ENCODE results near the gene PTPRA. TPM values are rescaled to one million over a fixed set of nuclear protein-coding genes. Genes with fewer than 3 reads are reported as not detected.

PTPRA gene
- total RNA-seq, 6 experiments from 2014 or later: 15.7 to 22.1 (median 18.6) TPM

DNA sequence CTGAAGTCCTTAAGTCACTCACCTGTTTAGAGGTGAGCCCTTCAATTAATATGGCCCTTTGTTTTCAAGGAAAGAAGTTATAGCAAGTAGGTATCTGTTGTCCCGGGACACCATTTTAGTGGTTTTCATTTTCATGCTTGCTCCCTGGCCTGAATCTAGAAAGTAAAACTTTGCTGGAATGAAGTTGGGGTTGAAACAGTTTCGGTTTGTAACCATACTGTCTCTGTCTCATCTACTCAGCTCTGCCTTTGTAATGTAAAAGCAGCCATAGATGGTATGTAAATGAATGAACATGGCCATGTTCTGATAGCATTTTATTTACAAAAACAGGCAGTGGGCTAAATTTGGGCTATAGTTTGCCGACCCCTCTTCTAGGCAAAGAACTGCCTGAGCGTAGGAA, 105.2 kb downstream of the PTPRA start:
- intact Hi-C loops (cut with DNase I): no loop called here
- H3K27me3 ChIP-seq: no peaks in the 10 kb centered on the region
- DNase-seq (no peak), ATAC-seq (no peak)
- 90% methylated on average over 2 of the region's 4 CpGs for WGBS (ENCODE audit: insufficient coverage, low coverage, low lambda C conversion rate, missing lambda C conversion rate)
- H3K27ac ChIP-seq: no peak overlapping the region
- no peaks in the 10 kb centered on the region for H3K36me3 ChIP-seq
- no peak overlapping the region for H3K4me3 ChIP-seq
- TF ChIP-seq, protein P1, sequence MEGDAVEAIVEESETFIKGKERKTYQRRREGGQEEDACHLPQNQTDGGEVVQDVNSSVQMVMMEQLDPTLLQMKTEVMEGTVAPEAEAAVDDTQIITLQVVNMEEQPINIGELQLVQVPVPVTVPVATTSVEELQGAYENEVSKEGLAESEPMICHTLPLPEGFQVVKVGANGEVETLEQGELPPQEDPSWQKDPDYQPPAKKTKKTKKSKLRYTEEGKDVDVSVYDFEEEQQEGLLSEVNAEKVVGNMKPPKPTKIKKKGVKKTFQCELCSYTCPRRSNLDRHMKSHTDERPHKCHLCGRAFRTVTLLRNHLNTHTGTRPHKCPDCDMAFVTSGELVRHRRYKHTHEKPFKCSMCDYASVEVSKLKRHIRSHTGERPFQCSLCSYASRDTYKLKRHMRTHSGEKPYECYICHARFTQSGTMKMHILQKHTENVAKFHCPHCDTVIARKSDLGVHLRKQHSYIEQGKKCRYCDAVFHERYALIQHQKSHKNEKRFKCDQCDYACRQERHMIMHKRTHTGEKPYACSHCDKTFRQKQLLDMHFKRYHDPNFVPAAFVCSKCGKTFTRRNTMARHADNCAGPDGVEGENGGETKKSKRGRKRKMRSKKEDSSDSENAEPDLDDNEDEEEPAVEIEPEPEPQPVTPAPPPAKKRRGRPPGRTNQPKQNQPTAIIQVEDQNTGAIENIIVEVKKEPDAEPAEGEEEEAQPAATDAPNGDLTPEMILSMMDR (IDR thresholded peaks at IDR 0.05): no peak
- no peak for TF ChIP-seq POLR2A (IDR thresholded peaks at IDR 0.05)
- H3K9me3 ChIP-seq: no peaks in the 10 kb centered on the region
- no peaks in the 10 kb centered on the region for H3K4me1 ChIP-seq

DNA sequence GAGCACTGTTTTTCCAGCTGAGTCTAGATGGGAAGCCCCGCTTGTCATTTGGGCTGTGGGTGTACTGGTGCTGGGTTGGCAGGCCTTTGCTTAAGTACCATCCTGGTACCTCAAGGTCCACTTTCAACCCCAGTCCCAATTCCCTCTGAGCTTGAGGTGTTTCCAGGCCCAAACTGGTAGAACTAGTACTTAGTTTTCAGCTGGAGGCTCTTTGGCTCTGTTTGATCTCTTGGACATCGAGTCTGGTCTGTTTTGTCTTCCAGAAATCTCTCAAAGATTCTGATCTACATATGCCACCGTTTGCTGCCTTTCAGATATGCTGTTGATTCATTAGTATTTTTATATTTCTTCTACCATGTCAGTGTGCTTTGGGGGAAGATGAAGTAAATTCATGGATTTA, 108.4 kb downstream of the PTPRA start:
- Histone ChIP-seq H3K4me3 (no peak overlapping the region), H3K36me3 (peaks cover 0 to 6% (median 2%) of the 10 kb centered on the region in 4 donors), H3K4me1 (no peaks in the 10 kb centered on the region), H3K27ac (no peak overlapping the region), H3K9me3 (no peaks in the 10 kb centered on the region), H3K27me3 (no peaks in the 10 kb centered on the region)
- TF ChIP-seq, protein P1 (IDR thresholded peaks at IDR 0.05): no peak
- no peak for TF ChIP-seq POLR2A (IDR thresholded peaks at IDR 0.05)
- intact Hi-C loops (cut with DNase I): no loop called here
- DNase-seq (no peak), ATAC-seq (no peak)
- 94% methylated on average over 2 of the region's 3 CpGs for WGBS (ENCODE audit: insufficient coverage, low coverage, low lambda C conversion rate, missing lambda C conversion rate)

DNA sequence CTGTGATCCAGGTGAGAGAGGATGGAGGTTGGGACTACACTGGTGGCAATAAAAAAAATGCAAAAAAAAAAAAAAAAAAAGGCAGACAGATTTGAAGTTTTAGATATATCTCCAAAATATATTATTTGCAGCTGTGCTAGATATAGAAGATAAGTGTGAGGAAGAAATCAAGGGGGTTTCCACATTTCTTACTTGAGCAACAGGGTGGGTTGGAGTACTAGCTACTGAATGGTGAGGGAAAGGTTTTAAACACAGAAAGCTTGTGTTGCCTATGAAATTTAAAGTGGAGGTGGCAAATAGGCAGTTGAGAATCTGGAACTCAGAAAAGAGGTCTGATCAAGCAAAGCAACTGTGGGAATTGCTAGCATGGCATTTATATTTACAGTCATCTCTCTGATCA, 110.2 kb downstream of the PTPRA start:
- ATAC-seq (no peak), DNase-seq (no peak)
- Histone ChIP-seq H3K36me3 (peaks cover 0 to 18% (median 9%) of the 10 kb centered on the region in 4 donors), H3K27me3 (no peaks in the 10 kb centered on the region), H3K27ac (no peak overlapping the region), H3K4me1 (no peaks in the 10 kb centered on the region), H3K9me3 (no peaks in the 10 kb centered on the region), H3K4me3 (no peak overlapping the region)
- intact Hi-C loops (cut with DNase I): no loop called here
- TF ChIP-seq, protein P1 (IDR thresholded peaks at IDR 0.05): no peak
- no peak for TF ChIP-seq POLR2A (IDR thresholded peaks at IDR 0.05)

DNA sequence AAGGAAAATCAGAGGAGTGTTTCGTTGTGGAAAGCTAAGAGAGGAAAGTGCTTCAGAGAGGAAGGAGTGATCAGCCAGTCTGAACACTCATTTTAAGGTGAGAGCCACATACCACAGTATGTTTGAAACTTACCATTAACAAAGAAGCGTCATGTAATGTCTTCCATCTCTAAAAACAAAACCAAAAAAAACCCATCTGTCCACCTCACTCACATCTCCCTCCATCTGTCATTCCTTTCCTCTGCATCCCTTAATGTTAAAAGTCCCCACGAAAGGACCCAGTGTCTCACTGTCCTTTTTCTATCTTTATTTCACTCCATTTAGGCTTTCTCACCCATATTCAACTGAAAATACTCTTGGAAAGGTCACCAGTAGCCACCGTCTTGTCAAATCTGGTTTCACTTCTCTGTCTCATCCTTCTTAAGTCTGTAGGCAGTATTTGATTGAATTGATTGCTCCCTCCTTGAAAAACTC, 110.8 kb downstream of the PTPRA start:
- Histone ChIP-seq H3K36me3 (peaks cover 0 to 23% (median 11%) of the 10 kb centered on the region in 4 donors), H3K9me3 (no peaks in the 10 kb centered on the region), H3K4me1 (no peaks in the 10 kb centered on the region), H3K27me3 (no peaks in the 10 kb centered on the region), H3K27ac (no peak overlapping the region), H3K4me3 (no peak overlapping the region)
- 76% methylated on average over 4 of the region's 4 CpGs for WGBS (ENCODE audit: insufficient coverage, low coverage, low lambda C conversion rate, missing lambda C conversion rate)
- DNase-seq: no peak
- intact Hi-C loops (cut with DNase I): no loop called here
- ATAC-seq: no peak
- TF ChIP-seq, protein P1 (IDR thresholded peaks at IDR 0.05): no peak
- no peak for TF ChIP-seq POLR2A (IDR thresholded peaks at IDR 0.05)

All from right lobe of liver (tissue), 6 donors.